ENCODE results near the gene MBIP.

The MBIP gene

GRCh38 chr14:36270191-36270590 lies 50.2 kb downstream of the MBIP start:
- FAIRE-seq: no peak
- no peak for DNase-seq (ENCODE audit: insufficient read length, low spot score)
- no peak for TF ChIP-seq CTCF (IDR thresholded peaks at IDR 0.05; ENCODE audit: insufficient read depth, missing control alignments)

- no peak for FAIRE-seq
- DNase-seq (ENCODE audit: insufficient read length, low spot score): no peak
- TF ChIP-seq CTCF (IDR thresholded peaks at IDR 0.05; ENCODE audit: insufficient read depth, missing control alignments): no peak
These were observed 52.3 kb downstream of the MBIP start for GRCh38 chr14:36268121-36268520.

GRCh38 chr14:36264595-36264994 lies 55.8 kb downstream of the MBIP start:
- FAIRE-seq: no peak
- no peak for DNase-seq (ENCODE audit: insufficient read length, low spot score)
- TF ChIP-seq CTCF (IDR thresholded peaks at IDR 0.05; ENCODE audit: insufficient read depth, missing control alignments): no peak

- FAIRE-seq (no peak), DNase-seq (ENCODE audit: insufficient read length, low spot score) (no peak)
- no peak for TF ChIP-seq CTCF (IDR thresholded peaks at IDR 0.05; ENCODE audit: insufficient read depth, missing control alignments)
These were observed 56.3 kb downstream of the MBIP start for GRCh38 chr14:36264107-36264506.

GRCh38 chr14:36260970-36261640 lies 59.3 kb downstream of the MBIP start:
- no peak for DNase-seq (ENCODE audit: insufficient read length, low spot score)
- no peak for FAIRE-seq
- TF ChIP-seq CTCF (IDR thresholded peaks at IDR 0.05; ENCODE audit: insufficient read depth, missing control alignments): no peak

- DNase-seq (ENCODE audit: insufficient read length, low spot score): no peak
- no peak for FAIRE-seq
- no peak for TF ChIP-seq CTCF (IDR thresholded peaks at IDR 0.05; ENCODE audit: insufficient read depth, missing control alignments)
These were observed 62.2 kb downstream of the MBIP start for GRCh38 chr14:36258241-36258640.

GRCh38 chr14:36256126-36256801 lies 64.2 kb downstream of the MBIP start:
- DNase-seq (ENCODE audit: insufficient read length, low spot score) (no peak), FAIRE-seq (no peak)
- no peak for TF ChIP-seq CTCF (IDR thresholded peaks at IDR 0.05; ENCODE audit: insufficient read depth, missing control alignments)

Data from D721Med (cell line).